GM23248 (cell line): ENCODE results near the gene GBF1.

Experiments
- EZH2 ChIP-seq: fragments of 200-600 bp; sonication (generic); IDR thresholded peaks from 2 replicates; pipeline ENCODE4 v1.6.1; 2018; ENCODE audit warnings: antibody characterized with exemption, mild to moderate bottlenecking; ENCODE audit not compliant: insufficient read depth, poor library complexity, severe bottlenecking
- EZH2phosphoT487 ChIP-seq: fragments of 200-600 bp; sonication (generic); IDR thresholded peaks from 2 replicates; pipeline ENCODE4 v1.6.1; 2018; ENCODE audit warnings: antibody characterized with exemption, moderate library complexity, mild to moderate bottlenecking, low read depth; ENCODE audit not compliant: insufficient read depth

- TF ChIP-seq EZH2phosphoT487: no peak
- no peak for TF ChIP-seq EZH2
These were observed 178.8 kb downstream of the GBF1 start for GRCh38 chr10:102424145-102424544.
